ENCODE measurements around the gene GTF3C1. TPM values are rescaled to one million over a fixed set of nuclear protein-coding genes. Genes with fewer than 3 reads are reported as not detected.

The GTF3C1 gene
- total RNA-seq, 2 experiments from 2014 or later = 43.6 to 44.5 TPM

GRCh38 chr16:27505297-27506236 is 44.1 kb downstream of the GTF3C1 start:
- no peak overlapping the region for H3K4me3 Mint-ChIP-seq
- DNase-seq = no peak
- H3K9me3 Mint-ChIP-seq = no peaks in the 10 kb centered on the region
- no peaks in the 10 kb centered on the region for H3K4me1 Mint-ChIP-seq (ENCODE audit: low read depth)
- no peak overlapping the region for H3K4me3 ChIP-seq (ENCODE audit: low read length)
- ATAC-seq (ENCODE audit: poor library complexity) = no peak
- no peaks in the 10 kb centered on the region for H3K4me1 ChIP-seq (ENCODE audit: insufficient read depth, low read length)
- no peaks in the 10 kb centered on the region for H3K27me3 Mint-ChIP-seq
- TF ChIP-seq, protein P1, sequence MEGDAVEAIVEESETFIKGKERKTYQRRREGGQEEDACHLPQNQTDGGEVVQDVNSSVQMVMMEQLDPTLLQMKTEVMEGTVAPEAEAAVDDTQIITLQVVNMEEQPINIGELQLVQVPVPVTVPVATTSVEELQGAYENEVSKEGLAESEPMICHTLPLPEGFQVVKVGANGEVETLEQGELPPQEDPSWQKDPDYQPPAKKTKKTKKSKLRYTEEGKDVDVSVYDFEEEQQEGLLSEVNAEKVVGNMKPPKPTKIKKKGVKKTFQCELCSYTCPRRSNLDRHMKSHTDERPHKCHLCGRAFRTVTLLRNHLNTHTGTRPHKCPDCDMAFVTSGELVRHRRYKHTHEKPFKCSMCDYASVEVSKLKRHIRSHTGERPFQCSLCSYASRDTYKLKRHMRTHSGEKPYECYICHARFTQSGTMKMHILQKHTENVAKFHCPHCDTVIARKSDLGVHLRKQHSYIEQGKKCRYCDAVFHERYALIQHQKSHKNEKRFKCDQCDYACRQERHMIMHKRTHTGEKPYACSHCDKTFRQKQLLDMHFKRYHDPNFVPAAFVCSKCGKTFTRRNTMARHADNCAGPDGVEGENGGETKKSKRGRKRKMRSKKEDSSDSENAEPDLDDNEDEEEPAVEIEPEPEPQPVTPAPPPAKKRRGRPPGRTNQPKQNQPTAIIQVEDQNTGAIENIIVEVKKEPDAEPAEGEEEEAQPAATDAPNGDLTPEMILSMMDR (IDR thresholded peaks at IDR 0.05) = no peak
- intact Hi-C loops (cut with DNase I, micrococcal nuclease) = no loop called here
- H3K27ac Mint-ChIP-seq = no peak overlapping the region
- ChIA-PET CTCF (no interaction called here), POLR2A (no interaction called here)
- peaks cover 89% of the 10 kb centered on the region for H3K36me3 Mint-ChIP-seq (ENCODE audit: low read depth)
- H3K9me3 ChIP-seq (ENCODE audit: control insufficient read depth in 1 of 2, insufficient read depth in 1 of 2, low read length in 2 of 2) = no peaks in the 10 kb centered on the region
- no peaks in the 10 kb centered on the region for H3K27me3 ChIP-seq (ENCODE audit: control insufficient read depth in 1 of 2, insufficient read depth in 2 of 2, low read length in 2 of 2)
- H3K36me3 ChIP-seq (ENCODE audit: insufficient read depth, low read length) = peaks cover 85% of the 10 kb centered on the region
- H3K27ac ChIP-seq (ENCODE audit: low read depth in 1 of 2, low read length in 2 of 2) = no peak overlapping the region

- Histone ChIP-seq H3K27me3 (ENCODE audit: control insufficient read depth in 1 of 2, insufficient read depth in 2 of 2, low read length in 2 of 2) (no peaks in the 10 kb centered on the region), H3K4me1 (ENCODE audit: insufficient read depth, low read length) (no peaks in the 10 kb centered on the region), H3K4me3 (ENCODE audit: low read length) (no peak overlapping the region), H3K27ac (ENCODE audit: low read depth in 1 of 2, low read length in 2 of 2) (no peak overlapping the region), H3K36me3 (ENCODE audit: insufficient read depth, low read length) (peaks cover 94% of the 10 kb centered on the region), H3K9me3 (ENCODE audit: control insufficient read depth in 1 of 2, insufficient read depth in 1 of 2, low read length in 2 of 2) (no peaks in the 10 kb centered on the region)
- Mint-ChIP-seq H3K36me3 (ENCODE audit: low read depth) (peaks cover 96% of the 10 kb centered on the region), H3K9me3 (no peaks in the 10 kb centered on the region), H3K27ac (no peak overlapping the region), H3K4me3 (no peak overlapping the region), H3K27me3 (no peaks in the 10 kb centered on the region), H3K4me1 (ENCODE audit: low read depth) (no peaks in the 10 kb centered on the region)
- CTCF ChIA-PET = no interaction called here
- DNase-seq = no peak
- intact Hi-C loops (cut with DNase I, micrococcal nuclease) = no loop called here
- ATAC-seq (ENCODE audit: poor library complexity) = no peak
- POLR2A ChIA-PET = no interaction called here
- TF ChIP-seq, protein P1 (IDR thresholded peaks at IDR 0.05) = no peak
Measured at GRCh38 chr16:27503662-27504061, 46.1 kb downstream of the GTF3C1 start.

DNA sequence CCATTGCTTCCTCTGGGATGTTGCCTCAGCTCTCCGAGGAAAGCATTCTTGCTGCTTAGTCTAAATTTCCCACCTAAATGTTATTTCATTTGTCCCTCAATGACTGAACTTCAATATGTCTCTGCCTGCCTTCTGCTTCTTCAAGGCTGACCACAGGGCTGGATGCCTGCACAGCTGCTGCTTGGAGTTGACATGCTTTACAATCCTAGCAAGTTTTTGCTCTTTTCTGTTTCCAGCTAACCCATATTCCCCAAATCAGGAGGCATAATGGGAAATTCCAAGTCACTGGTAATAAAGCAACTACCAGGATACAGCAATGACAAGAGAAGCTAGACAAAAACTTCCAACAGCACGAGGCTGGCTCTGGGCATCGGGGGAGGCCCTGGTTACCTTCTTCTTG is 48.9 kb downstream of the GTF3C1 start:
- ATAC-seq (ENCODE audit: poor library complexity) (no peak), DNase-seq (no peak)
- Mint-ChIP-seq H3K36me3 (ENCODE audit: low read depth) (peaks cover 97% of the 10 kb centered on the region), H3K27me3 (no peaks in the 10 kb centered on the region), H3K27ac (no peak overlapping the region), H3K9me3 (no peaks in the 10 kb centered on the region), H3K4me1 (ENCODE audit: low read depth) (no peaks in the 10 kb centered on the region), H3K4me3 (no peak overlapping the region)
- TF ChIP-seq, protein P1 (IDR thresholded peaks at IDR 0.05) = no peak
- no peak overlapping the region for H3K27ac ChIP-seq (ENCODE audit: low read depth in 1 of 2, low read length in 2 of 2)
- no peaks in the 10 kb centered on the region for H3K9me3 ChIP-seq (ENCODE audit: control insufficient read depth in 1 of 2, insufficient read depth in 1 of 2, low read length in 2 of 2)
- no peaks in the 10 kb centered on the region for H3K27me3 ChIP-seq (ENCODE audit: control insufficient read depth in 1 of 2, insufficient read depth in 2 of 2, low read length in 2 of 2)
- intact Hi-C loops (cut with DNase I, micrococcal nuclease) = no loop called here
- POLR2A ChIA-PET = no interaction called here
- H3K36me3 ChIP-seq (ENCODE audit: insufficient read depth, low read length) = peaks cover 88% of the 10 kb centered on the region
- CTCF ChIA-PET = no interaction called here
- no peak overlapping the region for H3K4me3 ChIP-seq (ENCODE audit: low read length)
- no peaks in the 10 kb centered on the region for H3K4me1 ChIP-seq (ENCODE audit: insufficient read depth, low read length)
